HAP-1 (cell line): ENCODE measurements around the gene NCKAP5.

Source experiments
- DNase-seq, 2 experiments: peaks; one replicate each; pipeline ENCODE4 v3.0.0-alpha.2; 2016 to 2020; ENCODE audit warnings: low spot score in 2 of 2
- H3K27me3 ChIP-seq: fragments of 250-450 bp; sonication (Bioruptor Pico); 2 replicates; pipeline ENCODE4 v1.5.1; 2020; ENCODE audit warnings: low read depth, mild to moderate bottlenecking, moderate library complexity
- H3K36me3 ChIP-seq: fragments of 250-450 bp; sonication (Bioruptor Pico); replicated peaks from 2 replicates; pipeline ENCODE4 v1.5.1; 2020; ENCODE audit warnings: mild to moderate bottlenecking
- H3K4me1 ChIP-seq: fragments of 250-450 bp; sonication (Bioruptor Pico); 2 replicates; pipeline ENCODE4 v1.5.1; 2020; ENCODE audit warnings: mild to moderate bottlenecking
- H3K4me3 ChIP-seq: fragments of 250-450 bp; sonication (Bioruptor Pico); 2 replicates; pipeline ENCODE4 v1.5.1; 2020; ENCODE audit warnings: mild to moderate bottlenecking, moderate library complexity
- H3K9me3 ChIP-seq: fragments of 250-450 bp; sonication (Bioruptor Pico); 2 replicates; pipeline ENCODE4 v1.5.1; 2020; ENCODE audit warnings: mild to moderate bottlenecking, moderate library complexity
- in situ Hi-C: fragments of 300-500 bp; cut with MboI; formaldehyde crosslinking; loops from 3 replicates; pipeline ENCODE4 v1.14.3; 2020; ENCODE audit warnings: low sequenced_read_pairs, inconsistent platforms, mixed read lengths

The NCKAP5 gene

DNA sequence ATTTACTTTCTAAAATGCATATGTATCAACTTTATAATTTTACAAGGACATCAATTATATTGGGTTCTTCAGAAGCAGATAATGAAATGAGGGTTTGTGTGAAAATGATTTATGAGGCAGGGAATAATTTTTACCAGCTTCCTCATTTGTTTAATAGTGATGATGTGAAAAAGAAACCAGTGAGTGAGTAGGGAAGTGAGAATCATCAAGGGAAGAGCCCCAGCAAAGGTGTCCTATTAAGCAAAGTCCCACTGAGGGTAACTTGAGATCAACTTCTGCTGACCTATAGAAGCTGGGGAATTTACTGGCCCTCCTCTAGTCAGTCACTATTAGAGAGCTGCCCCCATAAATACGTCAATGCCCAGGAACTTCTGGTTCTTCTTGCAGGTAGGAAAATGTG, 631.5 kb downstream of the NCKAP5 start:
- Histone ChIP-seq H3K4me3 (no peak overlapping the region), H3K27me3 (no peaks in the 10 kb centered on the region), H3K9me3 (no peaks in the 10 kb centered on the region), H3K4me1 (no peaks in the 10 kb centered on the region), H3K36me3 (no peaks in the 10 kb centered on the region)
- no peak for DNase-seq
- in situ Hi-C loops: no loop called here

DNA sequence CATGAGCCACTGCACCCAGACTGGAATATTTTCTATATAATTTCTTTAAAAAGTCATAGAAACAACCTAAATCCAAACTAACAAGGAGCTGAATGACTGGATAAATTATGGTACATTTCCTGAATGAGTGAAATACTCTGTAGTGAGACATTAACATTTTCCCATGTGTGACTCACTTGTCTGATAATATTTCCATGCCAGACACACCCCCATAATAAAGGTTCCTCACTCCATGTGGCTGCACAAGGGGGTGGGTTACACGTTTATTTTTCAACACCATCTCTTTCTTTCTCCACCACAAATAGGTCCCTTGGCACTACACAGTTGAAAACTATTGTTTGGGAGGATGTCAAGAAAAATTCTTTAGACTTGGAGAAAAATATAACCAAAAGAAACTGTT, 632.0 kb downstream of the NCKAP5 start:
- no peaks in the 10 kb centered on the region for H3K4me1 ChIP-seq
- H3K4me3 ChIP-seq: no peak overlapping the region
- in situ Hi-C loops: no loop called here
- no peak for DNase-seq
- no peaks in the 10 kb centered on the region for H3K27me3 ChIP-seq
- no peaks in the 10 kb centered on the region for H3K36me3 ChIP-seq
- H3K9me3 ChIP-seq: no peaks in the 10 kb centered on the region

DNA sequence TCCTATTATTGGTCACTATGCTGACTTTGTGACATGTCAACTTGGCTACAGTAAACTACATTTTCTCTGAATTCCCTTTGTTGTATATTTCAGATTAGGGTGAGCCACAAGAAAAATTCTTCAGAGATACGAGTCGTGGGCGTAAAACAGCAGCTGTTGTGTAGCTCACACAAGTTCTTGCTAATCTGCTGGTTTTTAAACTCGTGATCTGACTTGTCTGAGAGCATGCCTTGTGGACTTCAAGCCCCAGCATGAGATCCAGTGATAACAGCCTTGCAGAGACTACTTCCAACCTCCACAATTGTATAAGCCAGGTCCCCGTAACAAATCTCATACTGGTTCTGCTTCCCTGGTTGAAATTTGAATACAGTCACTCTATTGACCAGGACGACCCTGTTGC, 638.5 kb downstream of the NCKAP5 start:
- H3K27me3 ChIP-seq: no peaks in the 10 kb centered on the region
- H3K36me3 ChIP-seq: no peaks in the 10 kb centered on the region
- in situ Hi-C loops: no loop called here
- H3K4me3 ChIP-seq: no peak overlapping the region
- H3K4me1 ChIP-seq: no peaks in the 10 kb centered on the region
- DNase-seq: no peak
- no peaks in the 10 kb centered on the region for H3K9me3 ChIP-seq

- Histone ChIP-seq H3K4me3 (no peak overlapping the region), H3K27me3 (no peaks in the 10 kb centered on the region), H3K9me3 (no peaks in the 10 kb centered on the region), H3K4me1 (no peaks in the 10 kb centered on the region), H3K36me3 (no peaks in the 10 kb centered on the region)
- DNase-seq: no peak
- in situ Hi-C loops: no loop called here
Measured at GRCh38 chr2:132923787-132924186, 644.5 kb downstream of the NCKAP5 start.

DNA sequence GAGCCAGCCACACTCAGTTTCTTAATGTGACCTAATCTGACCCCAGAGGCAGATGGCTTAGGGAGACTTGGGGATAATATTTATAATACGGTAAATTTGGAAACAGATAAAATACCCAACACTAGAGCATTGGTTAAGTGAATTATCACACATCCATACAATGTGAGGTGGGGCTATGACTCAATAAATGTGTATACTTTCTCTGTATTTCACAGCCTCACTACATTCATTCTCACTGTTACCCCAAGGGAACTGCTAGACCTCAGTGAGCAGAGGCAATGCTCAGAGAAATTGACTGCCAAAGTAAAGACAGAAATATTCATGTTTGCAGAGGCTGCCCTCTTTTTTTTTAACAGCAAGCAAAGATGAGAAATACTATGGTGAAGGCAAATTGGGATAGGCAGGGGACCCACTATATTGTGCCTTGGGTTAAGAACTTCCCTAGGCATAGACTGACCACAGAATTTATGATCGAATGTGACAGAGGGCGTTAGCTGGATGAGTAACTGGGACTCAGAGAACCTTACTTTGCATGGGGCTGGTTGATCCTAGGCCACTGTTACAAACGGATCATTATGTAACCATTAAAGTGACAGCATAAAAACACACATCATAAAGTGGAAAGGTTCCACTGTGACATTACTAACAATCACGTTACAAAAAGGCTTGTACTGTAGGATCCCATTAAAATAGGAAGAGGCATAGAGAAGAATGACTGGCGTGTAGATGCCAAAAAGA, 652.3 kb downstream of the NCKAP5 start:
- no peak overlapping the region for H3K4me3 ChIP-seq
- H3K4me1 ChIP-seq: no peaks in the 10 kb centered on the region
- DNase-seq: no peak
- in situ Hi-C loops: no loop called here
- no peaks in the 10 kb centered on the region for H3K9me3 ChIP-seq
- H3K36me3 ChIP-seq: no peaks in the 10 kb centered on the region
- no peaks in the 10 kb centered on the region for H3K27me3 ChIP-seq

- in situ Hi-C loops: no loop called here
- DNase-seq: no peak
- no peaks in the 10 kb centered on the region for H3K36me3 ChIP-seq
- no peaks in the 10 kb centered on the region for H3K9me3 ChIP-seq
- H3K27me3 ChIP-seq: no peaks in the 10 kb centered on the region
- no peaks in the 10 kb centered on the region for H3K4me1 ChIP-seq
- H3K4me3 ChIP-seq: no peak overlapping the region
Measured at GRCh38 chr2:132911726-132912724, 656.2 kb downstream of the NCKAP5 start.

DNA sequence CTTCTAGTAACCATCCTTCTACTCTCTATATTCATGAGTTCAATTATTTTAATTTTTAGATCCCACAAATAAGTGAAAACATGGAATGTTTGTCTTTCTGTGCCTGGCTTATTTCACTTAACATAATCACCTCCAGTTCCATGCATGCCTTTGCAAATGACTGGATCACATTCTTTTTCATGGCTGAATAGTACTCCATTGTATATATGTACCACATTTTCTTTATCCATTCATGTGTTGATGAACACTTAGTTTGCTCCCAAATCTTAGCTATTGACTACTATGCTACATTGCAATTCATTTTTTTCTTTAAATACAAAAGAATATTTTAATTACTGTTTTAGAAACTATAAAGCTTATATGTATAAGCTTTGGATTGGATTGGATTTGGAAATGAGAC, 657.8 kb downstream of the NCKAP5 start:
- H3K4me3 ChIP-seq: no peak overlapping the region

GRCh38 chr2:132909427-132909826, 658.8 kb downstream of the NCKAP5 start:
- no peaks in the 10 kb centered on the region for H3K9me3 ChIP-seq
- in situ Hi-C loops: no loop called here
- DNase-seq: no peak

More for the DNA sequence above, 657.8 kb downstream of the NCKAP5 start:
- Histone ChIP-seq H3K27me3 (no peaks in the 10 kb centered on the region), H3K36me3 (no peaks in the 10 kb centered on the region), H3K9me3 (no peaks in the 10 kb centered on the region), H3K4me1 (no peaks in the 10 kb centered on the region)
- in situ Hi-C loops: no loop called here
- DNase-seq: no peak

GRCh38 chr2:132904142-132904842, 664.0 kb downstream of the NCKAP5 start:
- in situ Hi-C loops: no loop called here
- no peaks in the 10 kb centered on the region for H3K9me3 ChIP-seq
- no peak for DNase-seq

More at GRCh38 chr2:132909427-132909826, 658.8 kb downstream of the NCKAP5 start:
- H3K4me3 ChIP-seq: no peak overlapping the region
- H3K36me3 ChIP-seq: no peaks in the 10 kb centered on the region
- no peaks in the 10 kb centered on the region for H3K4me1 ChIP-seq
- no peaks in the 10 kb centered on the region for H3K27me3 ChIP-seq

GRCh38 chr2:132902626-132903025, 665.6 kb downstream of the NCKAP5 start:
- no peaks in the 10 kb centered on the region for H3K9me3 ChIP-seq
- no peaks in the 10 kb centered on the region for H3K27me3 ChIP-seq
- no peak for DNase-seq
- H3K4me3 ChIP-seq: no peak overlapping the region
- no peaks in the 10 kb centered on the region for H3K36me3 ChIP-seq
- in situ Hi-C loops: no loop called here
- H3K4me1 ChIP-seq: no peaks in the 10 kb centered on the region

More at GRCh38 chr2:132904142-132904842, 664.0 kb downstream of the NCKAP5 start:
- no peaks in the 10 kb centered on the region for H3K4me1 ChIP-seq
- H3K27me3 ChIP-seq: no peaks in the 10 kb centered on the region
- H3K36me3 ChIP-seq: no peaks in the 10 kb centered on the region
- H3K4me3 ChIP-seq: no peak overlapping the region

GRCh38 chr2:132901661-132902060, 666.6 kb downstream of the NCKAP5 start:
- Histone ChIP-seq H3K9me3 (no peaks in the 10 kb centered on the region), H3K4me1 (no peaks in the 10 kb centered on the region), H3K27me3 (no peaks in the 10 kb centered on the region), H3K36me3 (no peaks in the 10 kb centered on the region), H3K4me3 (no peak overlapping the region)
- DNase-seq: no peak
- in situ Hi-C loops: no loop called here

DNA sequence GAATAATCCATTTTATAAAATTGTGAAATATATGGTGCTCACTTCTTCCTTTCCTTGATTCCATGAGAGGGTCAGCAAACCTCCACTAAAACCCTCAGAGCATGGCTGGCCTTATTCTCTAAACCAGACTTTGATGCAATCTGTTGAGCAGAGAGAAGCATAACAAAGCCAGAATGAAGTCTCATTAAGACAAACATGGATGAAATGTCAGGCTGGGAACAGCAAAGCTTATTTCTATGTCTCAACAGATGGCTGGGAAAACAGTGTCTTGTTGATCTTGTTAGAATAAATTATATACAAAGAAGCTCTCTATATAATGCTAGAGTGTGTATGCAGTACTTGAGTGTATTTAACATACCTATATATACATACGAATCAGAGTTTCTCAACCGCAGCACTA, 671.2 kb downstream of the NCKAP5 start:
- no peak for DNase-seq
- no peaks in the 10 kb centered on the region for H3K4me1 ChIP-seq
- no peak overlapping the region for H3K4me3 ChIP-seq
- no peaks in the 10 kb centered on the region for H3K27me3 ChIP-seq
- H3K9me3 ChIP-seq: no peaks in the 10 kb centered on the region
- in situ Hi-C loops: no loop called here
- H3K36me3 ChIP-seq: no peaks in the 10 kb centered on the region

GRCh38 chr2:132896073-132896472, 672.2 kb downstream of the NCKAP5 start:
- Histone ChIP-seq H3K4me1 (no peaks in the 10 kb centered on the region), H3K27me3 (no peaks in the 10 kb centered on the region), H3K36me3 (no peaks in the 10 kb centered on the region), H3K4me3 (no peak overlapping the region), H3K9me3 (no peaks in the 10 kb centered on the region)
- DNase-seq: no peak
- in situ Hi-C loops: no loop called here
